C4-2B (cell line): ENCODE results near the gene TARBP2.

ENCODE experiments used
- H3K27ac ChIP-seq: fragments of 450-650 bp; 2 replicates; pipeline ENCODE4 v1.5.1; 2017
- ZFX ChIP-seq: fragments of 450-650 bp; IDR thresholded peaks from 2 replicates; pipeline ENCODE4 v1.6.1; 2017
- TF ChIP-seq, protein P1 (sequence below): fragments of 450-650 bp; conservative IDR thresholded peaks from 2 replicates; pipeline ENCODE4 v1.5.1; 2017; ENCODE audit warnings: mild to moderate bottlenecking

TARBP2 gene

DNA sequence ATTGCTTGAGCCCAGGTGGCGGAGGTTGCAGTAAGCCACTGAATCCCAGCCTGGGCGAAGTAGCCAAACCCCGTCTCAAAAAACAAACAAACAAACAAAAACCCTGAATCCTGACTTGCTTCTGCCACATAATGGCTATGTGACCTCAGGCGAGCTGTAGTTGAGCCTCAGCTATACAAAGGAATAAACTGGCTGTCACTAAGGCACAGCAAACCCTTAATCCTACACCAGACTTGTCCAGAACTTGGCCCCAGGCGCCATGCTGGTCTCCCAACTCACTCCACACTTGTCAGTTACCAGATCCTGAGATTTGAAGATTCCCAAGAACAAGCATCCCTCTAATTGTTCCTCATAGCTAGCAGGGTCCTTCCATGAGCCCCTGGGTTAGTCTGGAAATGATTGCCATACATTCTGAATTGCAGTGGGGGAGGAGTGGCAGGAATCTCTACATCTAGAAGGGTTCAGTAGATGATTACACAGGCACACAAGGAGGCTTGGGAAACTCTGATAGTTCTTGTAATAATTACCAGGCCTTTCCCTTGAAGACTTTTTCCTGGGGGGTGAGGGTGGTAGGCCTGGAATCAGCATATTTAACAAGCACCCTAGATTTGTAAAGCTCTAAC is 11.7 kb upstream of the TARBP2 start:
- TF ChIP-seq, protein P1, sequence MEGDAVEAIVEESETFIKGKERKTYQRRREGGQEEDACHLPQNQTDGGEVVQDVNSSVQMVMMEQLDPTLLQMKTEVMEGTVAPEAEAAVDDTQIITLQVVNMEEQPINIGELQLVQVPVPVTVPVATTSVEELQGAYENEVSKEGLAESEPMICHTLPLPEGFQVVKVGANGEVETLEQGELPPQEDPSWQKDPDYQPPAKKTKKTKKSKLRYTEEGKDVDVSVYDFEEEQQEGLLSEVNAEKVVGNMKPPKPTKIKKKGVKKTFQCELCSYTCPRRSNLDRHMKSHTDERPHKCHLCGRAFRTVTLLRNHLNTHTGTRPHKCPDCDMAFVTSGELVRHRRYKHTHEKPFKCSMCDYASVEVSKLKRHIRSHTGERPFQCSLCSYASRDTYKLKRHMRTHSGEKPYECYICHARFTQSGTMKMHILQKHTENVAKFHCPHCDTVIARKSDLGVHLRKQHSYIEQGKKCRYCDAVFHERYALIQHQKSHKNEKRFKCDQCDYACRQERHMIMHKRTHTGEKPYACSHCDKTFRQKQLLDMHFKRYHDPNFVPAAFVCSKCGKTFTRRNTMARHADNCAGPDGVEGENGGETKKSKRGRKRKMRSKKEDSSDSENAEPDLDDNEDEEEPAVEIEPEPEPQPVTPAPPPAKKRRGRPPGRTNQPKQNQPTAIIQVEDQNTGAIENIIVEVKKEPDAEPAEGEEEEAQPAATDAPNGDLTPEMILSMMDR: no peak
- no peak for TF ChIP-seq ZFX
- H3K27ac ChIP-seq: no peak overlapping the region

DNA sequence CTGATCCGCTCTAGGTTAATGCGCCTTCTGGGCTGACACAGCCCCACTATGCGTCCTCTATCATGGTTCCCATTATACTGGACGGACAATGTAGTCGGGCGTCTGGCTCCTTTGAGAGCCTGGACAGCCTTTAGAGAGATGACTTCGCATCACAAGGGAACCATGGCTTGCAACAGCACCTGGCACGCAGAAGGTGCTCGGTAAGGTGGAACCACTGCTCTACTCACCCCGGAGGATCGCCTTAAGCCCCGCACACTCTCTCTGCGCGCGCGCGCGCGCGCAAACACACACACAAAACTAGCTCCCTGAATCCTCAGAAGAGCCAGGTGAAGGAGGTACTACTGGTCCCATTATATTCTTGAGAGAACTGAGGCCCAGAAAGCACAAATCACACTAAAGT is 8.9 kb upstream of the TARBP2 start:
- peak overlapping the region; percentile 76 for H3K27ac ChIP-seq
- TF ChIP-seq ZFX: no peak
- TF ChIP-seq, protein P1: no peak

DNA sequence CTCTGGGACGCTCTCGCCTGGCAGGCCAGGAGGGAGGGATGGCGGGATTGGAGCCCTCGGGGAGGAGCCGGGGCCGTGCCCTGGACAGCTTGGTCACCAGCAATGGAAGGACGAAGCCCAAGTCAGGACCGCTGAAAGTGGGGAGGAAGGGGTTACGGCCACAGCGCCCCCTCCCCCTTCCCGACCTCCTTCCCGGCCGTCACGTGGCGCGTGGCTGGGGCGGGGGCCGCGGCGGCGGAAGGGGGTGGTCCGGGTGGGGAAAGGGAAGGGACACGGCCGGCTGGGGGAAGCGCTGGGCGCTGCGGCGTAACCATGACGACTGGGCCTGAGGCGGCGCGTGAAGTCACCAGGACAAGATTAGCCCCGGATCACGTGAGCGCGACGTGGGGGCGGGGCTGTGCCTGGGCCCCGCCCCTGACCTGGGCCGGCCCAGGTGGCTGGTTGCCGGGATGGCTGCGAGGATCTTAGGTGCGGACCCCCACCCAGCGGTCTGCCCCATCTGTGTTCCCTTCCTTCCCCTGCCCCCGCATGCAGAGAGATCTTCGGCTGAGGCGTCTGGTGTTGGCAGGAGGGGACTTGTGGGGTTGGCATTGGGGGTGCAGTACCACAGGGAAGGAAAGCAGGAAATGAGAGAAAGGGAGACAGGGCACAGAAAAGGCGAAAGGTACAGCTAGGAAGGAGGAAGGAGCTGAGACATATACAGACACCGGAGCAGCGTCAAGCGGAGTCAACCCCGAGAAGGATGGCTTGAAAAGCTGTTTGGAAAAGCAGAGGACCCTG is 8.1 kb upstream of the TARBP2 start:
- peak overlapping the region; percentile 76 for H3K27ac ChIP-seq
- TF ChIP-seq ZFX: no peak
- TF ChIP-seq, protein P1: no peak

DNA sequence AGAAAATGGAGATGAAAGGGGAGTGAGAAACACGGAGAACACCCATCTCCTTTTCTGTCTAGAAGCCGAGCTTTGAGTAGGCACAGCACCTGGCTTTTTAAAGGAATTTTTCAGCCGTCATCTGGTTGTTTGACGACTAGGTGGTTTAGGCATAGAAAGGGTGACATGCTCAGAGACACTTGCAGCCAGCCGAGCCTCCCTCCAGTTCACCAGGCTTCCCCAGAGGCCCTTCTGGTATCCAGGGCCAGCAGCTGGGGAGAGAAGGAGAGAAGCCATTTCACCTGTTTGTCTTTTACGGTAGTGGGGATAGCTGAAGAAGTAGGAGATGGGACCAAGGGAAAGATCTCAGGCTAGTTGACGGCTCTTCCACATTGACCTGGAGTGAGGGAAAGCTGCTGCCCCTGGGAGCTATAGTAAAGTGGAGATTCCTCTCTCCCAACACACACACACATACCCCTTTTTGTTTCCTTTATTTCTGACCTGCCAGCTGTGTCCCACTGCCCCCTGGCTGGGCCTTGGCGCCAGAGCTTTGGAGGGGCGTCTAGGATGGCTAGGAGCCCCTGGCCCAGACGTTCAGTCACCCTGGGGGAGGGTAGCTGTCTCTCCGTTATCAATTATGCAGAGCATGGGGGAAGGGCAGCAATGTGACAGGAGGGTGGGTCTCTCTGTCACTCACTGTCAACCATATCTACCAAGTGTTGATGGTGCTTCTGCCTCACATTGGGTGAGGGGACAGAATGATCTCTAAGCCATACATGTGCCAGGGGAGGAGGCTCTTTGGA is 7.3 kb upstream of the TARBP2 start:
- H3K27ac ChIP-seq: peak overlapping the region; percentile 76
- TF ChIP-seq, protein P1: no peak
- no peak for TF ChIP-seq ZFX

DNA sequence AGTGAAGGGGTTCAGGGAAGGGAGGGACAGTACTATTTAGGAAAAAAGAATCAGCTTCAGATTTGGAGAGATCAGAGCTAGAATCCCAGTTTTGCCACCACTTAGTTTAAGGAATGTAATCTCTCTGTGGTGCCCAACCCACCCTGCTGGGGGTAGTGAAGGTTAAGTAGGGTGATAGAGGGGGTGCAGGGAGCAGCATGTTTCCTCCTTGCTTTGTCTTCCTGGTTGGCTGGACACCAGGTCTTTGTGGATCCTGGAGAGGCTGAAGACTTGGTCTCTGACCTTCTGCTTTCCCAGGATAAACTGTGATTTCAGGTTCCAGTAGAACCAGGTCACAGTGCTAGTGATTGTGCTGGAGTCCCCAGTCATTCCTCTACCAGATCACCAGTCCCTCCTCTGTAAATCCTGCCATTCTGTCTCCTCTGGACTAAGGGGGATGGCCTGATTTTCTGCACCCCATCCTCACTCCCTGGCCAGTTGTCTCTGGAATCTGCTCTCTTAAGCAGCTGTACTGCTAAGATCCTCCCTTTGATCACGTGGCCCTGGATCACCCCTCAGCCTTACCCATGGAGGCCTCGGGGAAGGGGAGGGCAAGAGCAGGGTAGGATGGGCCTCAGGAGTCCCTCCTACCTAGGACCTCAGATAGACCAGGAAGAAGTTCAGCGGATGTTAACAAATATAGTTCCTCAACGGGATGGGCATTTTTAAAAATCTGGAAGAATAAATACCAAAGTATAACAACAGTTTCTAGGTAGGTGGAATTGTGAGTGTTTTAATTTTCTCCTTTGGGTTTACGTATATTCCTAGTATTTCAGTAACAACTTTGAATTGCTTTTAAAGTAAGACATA is 5.0 kb upstream of the TARBP2 start:
- TF ChIP-seq ZFX: no peak
- TF ChIP-seq, protein P1: no peak
- H3K27ac ChIP-seq: peak overlapping the region; percentile 61

DNA sequence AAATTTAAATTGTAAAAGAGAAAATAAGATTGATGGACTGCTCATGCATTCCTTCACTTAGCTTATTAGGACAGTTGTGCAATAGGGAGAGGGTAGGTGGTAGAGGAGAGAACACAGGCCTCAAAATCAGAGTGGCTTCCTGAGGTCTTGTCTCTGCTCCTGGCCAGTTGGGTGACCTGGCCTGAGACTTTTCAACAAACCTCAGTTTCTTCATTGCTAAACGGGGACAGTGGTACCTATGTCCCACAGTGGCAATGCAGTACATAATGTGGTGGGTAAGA is 4.4 kb upstream of the TARBP2 start:
- H3K27ac ChIP-seq: peak overlapping the region; percentile 61; the same call in 1 of the 2 replicates
- TF ChIP-seq, protein P1: no peak
